ENCODE results near the gene NDUFAF2.

The NDUFAF2 gene

DNA sequence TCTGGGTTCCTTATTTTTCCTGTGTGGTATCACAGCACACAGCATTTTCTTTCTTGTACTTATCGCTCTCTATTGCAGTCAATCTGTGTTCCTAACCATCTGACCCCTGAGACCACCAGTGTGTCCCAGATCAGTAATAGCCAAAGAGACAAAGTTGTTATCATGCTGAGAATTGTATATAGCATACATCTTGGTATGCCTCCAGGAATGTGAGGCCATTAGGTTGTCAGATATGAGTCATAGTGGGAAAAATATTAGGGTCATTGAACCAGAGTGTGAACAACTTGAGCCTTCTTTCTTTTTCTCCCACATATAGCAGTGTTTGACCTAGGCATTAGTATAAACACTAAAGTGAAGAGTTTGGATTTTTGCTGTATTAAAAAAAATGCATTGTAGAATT lies 106.3 kb downstream of the NDUFAF2 start:
- no peaks in the 10 kb centered on the region for H3K36me3 ChIP-seq (ENCODE audit: control insufficient read depth in 1 of 2, insufficient read depth in 2 of 2, low read length in 2 of 2)
- H3K27me3 ChIP-seq (ENCODE audit: low read depth, low read length), result no peaks in the 10 kb centered on the region
- no peaks in the 10 kb centered on the region for H3K9me3 ChIP-seq (ENCODE audit: control insufficient read depth in 1 of 2, low read length in 2 of 2)
- no peak overlapping the region for H3K27ac ChIP-seq (ENCODE audit: low read length)
- peaks cover 0 to 5% of the 10 kb centered on the region in 2 donors for H3K4me1 ChIP-seq (ENCODE audit: control insufficient read depth in 1 of 2, insufficient read depth in 2 of 2, low read length in 2 of 2)
- no peak overlapping the region for H3K4me3 ChIP-seq (ENCODE audit: low read depth in 1 of 2, low read length in 2 of 2)

DNA sequence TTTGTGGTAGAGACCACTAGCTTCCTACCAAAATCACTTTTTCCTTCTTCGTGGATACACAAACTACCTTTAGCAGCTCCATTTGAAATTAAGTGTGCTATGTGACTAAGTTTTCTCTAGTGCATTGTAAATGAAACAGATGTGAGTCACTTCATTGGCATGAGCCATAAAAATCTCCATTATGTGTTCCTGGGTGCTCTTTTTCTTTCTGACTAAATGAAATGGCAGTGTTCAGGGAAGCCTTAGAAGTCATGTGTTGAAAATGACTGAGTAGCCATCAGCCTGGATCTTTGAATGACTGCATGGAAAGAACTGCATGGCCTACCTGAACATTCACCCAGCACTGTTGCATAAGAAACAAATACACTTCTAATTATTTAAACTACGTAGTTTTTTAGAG lies 107.9 kb downstream of the NDUFAF2 start:
- Histone ChIP-seq H3K27me3 (ENCODE audit: low read depth, low read length) (no peaks in the 10 kb centered on the region), H3K36me3 (ENCODE audit: control insufficient read depth in 1 of 2, insufficient read depth in 2 of 2, low read length in 2 of 2) (no peaks in the 10 kb centered on the region), H3K9me3 (ENCODE audit: control insufficient read depth in 1 of 2, low read length in 2 of 2) (no peaks in the 10 kb centered on the region), H3K27ac (ENCODE audit: low read length) (no peak overlapping the region), H3K4me1 (ENCODE audit: control insufficient read depth in 1 of 2, insufficient read depth in 2 of 2, low read length in 2 of 2) (peaks cover 0 to 5% of the 10 kb centered on the region in 2 donors), H3K4me3 (ENCODE audit: low read depth in 1 of 2, low read length in 2 of 2) (no peak overlapping the region)

DNA sequence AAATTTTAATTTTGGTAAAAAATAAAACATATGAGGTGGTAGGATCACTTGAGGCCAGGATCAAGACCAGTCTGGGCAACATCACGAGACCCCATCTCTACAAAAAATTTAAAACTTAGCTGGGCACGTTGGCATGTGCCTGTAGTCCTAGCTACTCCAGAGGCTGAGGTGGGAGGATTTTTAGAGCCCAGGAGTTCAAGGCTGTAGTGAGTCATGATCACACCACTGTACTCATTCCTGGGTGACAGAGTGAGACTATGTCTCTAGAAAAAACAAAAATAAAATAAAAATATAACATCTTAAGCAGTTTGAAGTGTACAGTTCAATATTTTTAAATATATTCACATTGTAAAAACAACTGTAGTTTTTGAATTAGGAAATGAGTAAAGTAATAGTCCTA lies 108.9 kb downstream of the NDUFAF2 start:
- H3K27me3 ChIP-seq (ENCODE audit: low read depth, low read length), result no peaks in the 10 kb centered on the region
- no peaks in the 10 kb centered on the region for H3K9me3 ChIP-seq (ENCODE audit: control insufficient read depth in 1 of 2, low read length in 2 of 2)
- no peaks in the 10 kb centered on the region for H3K36me3 ChIP-seq (ENCODE audit: control insufficient read depth in 1 of 2, insufficient read depth in 2 of 2, low read length in 2 of 2)
- H3K27ac ChIP-seq (ENCODE audit: low read length), result no peak overlapping the region
- peaks cover 0 to 5% of the 10 kb centered on the region in 2 donors for H3K4me1 ChIP-seq (ENCODE audit: control insufficient read depth in 1 of 2, insufficient read depth in 2 of 2, low read length in 2 of 2)
- no peak overlapping the region for H3K4me3 ChIP-seq (ENCODE audit: low read depth in 1 of 2, low read length in 2 of 2)

GRCh38 chr5:61055434-61056006 lies 110.5 kb downstream of the NDUFAF2 start:
- Histone ChIP-seq H3K9me3 (ENCODE audit: control insufficient read depth in 1 of 2, low read length in 2 of 2) (no peaks in the 10 kb centered on the region), H3K27me3 (ENCODE audit: low read depth, low read length) (no peaks in the 10 kb centered on the region), H3K27ac (ENCODE audit: low read length) (no peak overlapping the region), H3K4me1 (ENCODE audit: control insufficient read depth in 1 of 2, insufficient read depth in 2 of 2, low read length in 2 of 2) (peaks cover 0 to 5% of the 10 kb centered on the region in 2 donors), H3K36me3 (ENCODE audit: control insufficient read depth in 1 of 2, insufficient read depth in 2 of 2, low read length in 2 of 2) (no peaks in the 10 kb centered on the region), H3K4me3 (ENCODE audit: low read depth in 1 of 2, low read length in 2 of 2) (no peak overlapping the region)

DNA sequence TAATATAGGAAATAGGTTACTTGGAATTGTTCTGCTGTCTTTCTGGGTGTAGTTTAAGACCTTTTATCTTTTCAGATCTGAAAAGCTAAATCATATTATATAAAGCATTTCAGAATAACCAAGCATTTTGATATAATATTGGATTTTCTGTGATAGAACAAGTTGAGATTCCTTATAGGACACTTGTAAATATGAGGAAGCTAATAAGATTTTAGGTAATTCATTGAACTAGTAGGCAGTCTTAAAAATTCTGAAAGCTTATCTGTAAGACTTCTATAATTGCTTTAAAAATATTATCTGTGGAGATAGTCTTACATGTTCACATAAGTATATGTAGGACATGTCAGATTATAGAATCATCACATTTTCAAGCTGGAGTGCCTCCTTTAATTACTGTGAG lies 114.5 kb downstream of the NDUFAF2 start:
- H3K27ac ChIP-seq (ENCODE audit: low read length), result no peak overlapping the region
- no peaks in the 10 kb centered on the region for H3K9me3 ChIP-seq (ENCODE audit: control insufficient read depth in 1 of 2, low read length in 2 of 2)
- no peaks in the 10 kb centered on the region for H3K36me3 ChIP-seq (ENCODE audit: control insufficient read depth in 1 of 2, insufficient read depth in 2 of 2, low read length in 2 of 2)
- no peaks in the 10 kb centered on the region for H3K4me1 ChIP-seq (ENCODE audit: control insufficient read depth in 1 of 2, insufficient read depth in 2 of 2, low read length in 2 of 2)
- H3K4me3 ChIP-seq (ENCODE audit: low read depth in 1 of 2, low read length in 2 of 2), result no peak overlapping the region
- H3K27me3 ChIP-seq (ENCODE audit: low read depth, low read length), result no peaks in the 10 kb centered on the region

DNA sequence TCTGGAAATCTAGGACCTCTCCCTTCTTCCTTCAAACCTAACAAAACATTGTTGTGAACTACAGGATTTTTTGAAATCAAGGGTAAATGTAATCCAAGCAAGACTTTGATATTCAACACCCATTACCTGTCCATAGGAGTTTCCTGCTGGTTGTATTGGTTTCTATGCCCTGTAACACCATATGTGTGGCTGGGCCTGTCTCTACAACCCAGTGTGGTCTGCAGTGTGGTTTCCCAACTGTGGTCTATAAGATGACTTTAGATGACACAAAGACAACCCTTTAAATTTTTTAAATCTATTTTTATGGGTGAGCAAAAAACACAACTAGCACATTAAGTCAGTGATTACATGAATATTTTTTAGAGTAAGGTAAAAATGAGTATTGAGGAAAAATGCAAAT lies 124.1 kb downstream of the NDUFAF2 start:
- Histone ChIP-seq H3K27me3 (ENCODE audit: low read depth, low read length) (no peaks in the 10 kb centered on the region), H3K36me3 (ENCODE audit: control insufficient read depth in 1 of 2, insufficient read depth in 2 of 2, low read length in 2 of 2) (no peaks in the 10 kb centered on the region), H3K9me3 (ENCODE audit: control insufficient read depth in 1 of 2, low read length in 2 of 2) (peaks cover 0 to 2% of the 10 kb centered on the region in 2 donors), H3K27ac (ENCODE audit: low read length) (no peak overlapping the region), H3K4me1 (ENCODE audit: control insufficient read depth in 1 of 2, insufficient read depth in 2 of 2, low read length in 2 of 2) (no peaks in the 10 kb centered on the region), H3K4me3 (ENCODE audit: low read depth in 1 of 2, low read length in 2 of 2) (no peak overlapping the region)

DNA sequence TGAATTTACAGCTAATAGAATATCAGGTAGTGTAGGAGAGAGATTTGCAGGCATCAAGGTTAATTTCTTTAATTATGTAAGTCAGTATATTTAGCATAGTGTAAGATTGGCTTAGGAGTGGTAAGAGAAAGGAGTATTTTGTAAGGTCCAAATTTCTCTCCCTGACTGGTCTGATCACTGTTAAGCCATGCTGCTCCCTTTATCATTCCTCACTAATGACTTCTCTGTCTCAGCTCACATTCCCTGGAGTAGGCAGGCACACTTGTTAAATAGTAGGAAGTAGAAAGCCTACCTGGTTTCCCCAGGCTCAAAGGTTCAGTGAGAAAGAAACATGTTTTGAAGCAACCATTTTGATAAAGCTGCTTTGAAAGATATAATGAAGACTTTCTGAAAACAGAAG lies 126.5 kb downstream of the NDUFAF2 start:
- H3K36me3 ChIP-seq (ENCODE audit: control insufficient read depth in 1 of 2, insufficient read depth in 2 of 2, low read length in 2 of 2), result peaks cover 3 to 5% of the 10 kb centered on the region in 2 donors
- no peaks in the 10 kb centered on the region for H3K9me3 ChIP-seq (ENCODE audit: control insufficient read depth in 1 of 2, low read length in 2 of 2)
- no peaks in the 10 kb centered on the region for H3K4me1 ChIP-seq (ENCODE audit: control insufficient read depth in 1 of 2, insufficient read depth in 2 of 2, low read length in 2 of 2)
- no peak overlapping the region for H3K27ac ChIP-seq (ENCODE audit: low read length)
- H3K4me3 ChIP-seq (ENCODE audit: low read depth in 1 of 2, low read length in 2 of 2), result no peak overlapping the region
- no peaks in the 10 kb centered on the region for H3K27me3 ChIP-seq (ENCODE audit: low read depth, low read length)

- Histone ChIP-seq H3K4me1 (ENCODE audit: control insufficient read depth in 1 of 2, insufficient read depth in 2 of 2, low read length in 2 of 2) (no peaks in the 10 kb centered on the region), H3K27me3 (ENCODE audit: low read depth, low read length) (no peaks in the 10 kb centered on the region), H3K4me3 (ENCODE audit: low read depth in 1 of 2, low read length in 2 of 2) (no peak overlapping the region), H3K9me3 (ENCODE audit: control insufficient read depth in 1 of 2, low read length in 2 of 2) (no peaks in the 10 kb centered on the region), H3K36me3 (ENCODE audit: control insufficient read depth in 1 of 2, insufficient read depth in 2 of 2, low read length in 2 of 2) (peaks cover 3 to 5% of the 10 kb centered on the region in 2 donors), H3K27ac (ENCODE audit: low read length) (no peak overlapping the region)
Measured at GRCh38 chr5:61076626-61077025, 131.6 kb downstream of the NDUFAF2 start.

DNA sequence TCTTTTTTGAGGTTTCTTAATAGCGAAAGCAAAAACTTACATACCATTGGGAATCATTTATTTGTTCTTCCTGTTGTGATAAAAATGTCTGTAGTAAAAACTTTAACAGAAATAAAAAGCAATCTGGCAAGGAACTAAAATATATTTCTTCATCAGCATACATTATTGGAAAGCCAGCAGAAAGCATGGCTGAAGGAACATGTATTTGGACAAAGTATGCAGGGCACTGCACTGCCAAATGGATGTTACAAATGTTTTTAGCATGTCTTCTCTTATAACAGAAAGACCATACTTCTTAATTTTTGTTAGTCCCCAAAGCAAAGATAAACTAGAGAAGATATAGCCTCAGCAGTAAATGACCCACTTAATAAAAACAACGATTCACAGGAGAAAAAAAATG lies 136.7 kb downstream of the NDUFAF2 start:
- H3K27ac ChIP-seq (ENCODE audit: low read length), result no peak overlapping the region
- no peaks in the 10 kb centered on the region for H3K9me3 ChIP-seq (ENCODE audit: control insufficient read depth in 1 of 2, low read length in 2 of 2)
- H3K36me3 ChIP-seq (ENCODE audit: control insufficient read depth in 1 of 2, insufficient read depth in 2 of 2, low read length in 2 of 2), result peaks cover 0 to 11% of the 10 kb centered on the region in 2 donors
- H3K4me1 ChIP-seq (ENCODE audit: control insufficient read depth in 1 of 2, insufficient read depth in 2 of 2, low read length in 2 of 2), result no peaks in the 10 kb centered on the region
- no peak overlapping the region for H3K4me3 ChIP-seq (ENCODE audit: low read depth in 1 of 2, low read length in 2 of 2)
- no peaks in the 10 kb centered on the region for H3K27me3 ChIP-seq (ENCODE audit: low read depth, low read length)

DNA sequence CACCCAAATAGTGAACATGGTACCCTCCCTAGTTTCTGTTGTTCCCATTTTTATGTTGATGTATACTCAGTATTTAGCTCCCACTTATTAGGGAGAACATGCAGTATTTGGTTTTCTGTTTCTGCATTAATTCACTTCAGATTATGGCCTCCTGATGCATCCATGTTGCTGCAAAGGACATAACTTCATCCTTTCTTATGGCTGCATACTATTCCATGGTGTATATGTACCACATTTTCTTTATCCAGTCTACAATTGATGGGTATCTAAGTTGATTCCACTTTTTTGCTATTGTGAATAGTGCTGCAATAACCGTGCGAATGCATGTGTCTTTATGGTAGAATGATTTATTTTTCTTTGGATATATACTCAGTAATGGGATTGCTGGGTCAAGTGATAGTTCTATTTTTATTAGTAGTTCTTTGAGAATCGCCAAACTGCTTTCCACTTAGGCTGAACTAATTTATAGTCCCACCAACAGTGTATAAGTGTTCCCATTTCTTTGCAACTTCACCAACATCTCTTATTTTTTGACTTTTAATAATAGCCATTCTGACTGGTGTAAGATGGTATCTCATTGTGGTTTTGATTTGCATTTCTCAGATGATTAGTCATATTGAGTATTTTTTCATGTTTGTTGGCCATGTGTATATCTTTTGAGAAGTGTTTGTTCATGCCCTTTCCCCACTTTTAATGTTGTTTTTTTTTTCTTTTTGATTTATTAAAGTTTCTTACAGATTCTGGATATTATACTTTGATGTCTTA lies 137.7 kb downstream of the NDUFAF2 start:
- Histone ChIP-seq H3K9me3 (ENCODE audit: control insufficient read depth in 1 of 2, low read length in 2 of 2) (no peaks in the 10 kb centered on the region), H3K4me3 (ENCODE audit: low read depth in 1 of 2, low read length in 2 of 2) (no peak overlapping the region), H3K36me3 (ENCODE audit: control insufficient read depth in 1 of 2, insufficient read depth in 2 of 2, low read length in 2 of 2) (peaks cover 0 to 11% of the 10 kb centered on the region in 2 donors), H3K27me3 (ENCODE audit: low read depth, low read length) (no peaks in the 10 kb centered on the region), H3K27ac (ENCODE audit: low read length) (no peak overlapping the region), H3K4me1 (ENCODE audit: control insufficient read depth in 1 of 2, insufficient read depth in 2 of 2, low read length in 2 of 2) (no peaks in the 10 kb centered on the region)

- Histone ChIP-seq H3K27me3 (ENCODE audit: low read depth, low read length) (no peaks in the 10 kb centered on the region), H3K27ac (ENCODE audit: low read length) (no peak overlapping the region), H3K4me1 (ENCODE audit: control insufficient read depth in 1 of 2, insufficient read depth in 2 of 2, low read length in 2 of 2) (no peaks in the 10 kb centered on the region)
Measured at GRCh38 chr5:61084658-61085057, 139.7 kb downstream of the NDUFAF2 start.

GRCh38 chr5:61085885-61086284 lies 140.9 kb downstream of the NDUFAF2 start:
- Histone ChIP-seq H3K4me1 (ENCODE audit: control insufficient read depth in 1 of 2, insufficient read depth in 2 of 2, low read length in 2 of 2) (no peaks in the 10 kb centered on the region), H3K4me3 (ENCODE audit: low read depth in 1 of 2, low read length in 2 of 2) (no peak overlapping the region), H3K27ac (ENCODE audit: low read length) (no peak overlapping the region), H3K27me3 (ENCODE audit: low read depth, low read length) (no peaks in the 10 kb centered on the region), H3K36me3 (ENCODE audit: control insufficient read depth in 1 of 2, insufficient read depth in 2 of 2, low read length in 2 of 2) (peaks cover 0 to 11% of the 10 kb centered on the region in 2 donors), H3K9me3 (ENCODE audit: control insufficient read depth in 1 of 2, low read length in 2 of 2) (no peaks in the 10 kb centered on the region)

More at GRCh38 chr5:61084658-61085057, 139.7 kb downstream of the NDUFAF2 start:
- Histone ChIP-seq H3K36me3 (ENCODE audit: control insufficient read depth in 1 of 2, insufficient read depth in 2 of 2, low read length in 2 of 2) (peaks cover 0 to 11% of the 10 kb centered on the region in 2 donors), H3K4me3 (ENCODE audit: low read depth in 1 of 2, low read length in 2 of 2) (no peak overlapping the region), H3K9me3 (ENCODE audit: control insufficient read depth in 1 of 2, low read length in 2 of 2) (no peaks in the 10 kb centered on the region)
